ENCODE results near the gene PLXDC2.

Gene PLXDC2

DNA sequence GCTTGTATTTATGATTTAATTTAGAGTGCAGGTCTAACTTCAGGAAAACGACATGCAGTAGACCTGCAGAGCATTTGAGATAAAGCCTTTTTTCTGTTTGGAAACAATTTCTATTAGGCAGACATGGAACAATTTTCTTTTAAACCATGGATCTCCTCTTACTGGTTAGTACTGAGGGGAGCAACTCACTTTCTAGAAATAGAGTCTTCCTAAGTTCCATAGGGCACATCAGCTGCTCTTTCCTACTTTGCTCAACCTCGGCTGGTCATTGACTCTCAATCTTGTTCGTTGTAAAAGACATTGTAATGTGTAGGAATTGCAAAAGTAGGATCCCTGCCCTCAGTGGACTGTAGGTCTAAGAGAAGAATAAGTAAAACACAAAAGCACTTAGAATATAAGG, 58.0 kb downstream of the PLXDC2 start:
- H3K4me3 ChIP-seq (ENCODE audit: low read depth, low read length) = no peak overlapping the region
- TF ChIP-seq, protein P1, sequence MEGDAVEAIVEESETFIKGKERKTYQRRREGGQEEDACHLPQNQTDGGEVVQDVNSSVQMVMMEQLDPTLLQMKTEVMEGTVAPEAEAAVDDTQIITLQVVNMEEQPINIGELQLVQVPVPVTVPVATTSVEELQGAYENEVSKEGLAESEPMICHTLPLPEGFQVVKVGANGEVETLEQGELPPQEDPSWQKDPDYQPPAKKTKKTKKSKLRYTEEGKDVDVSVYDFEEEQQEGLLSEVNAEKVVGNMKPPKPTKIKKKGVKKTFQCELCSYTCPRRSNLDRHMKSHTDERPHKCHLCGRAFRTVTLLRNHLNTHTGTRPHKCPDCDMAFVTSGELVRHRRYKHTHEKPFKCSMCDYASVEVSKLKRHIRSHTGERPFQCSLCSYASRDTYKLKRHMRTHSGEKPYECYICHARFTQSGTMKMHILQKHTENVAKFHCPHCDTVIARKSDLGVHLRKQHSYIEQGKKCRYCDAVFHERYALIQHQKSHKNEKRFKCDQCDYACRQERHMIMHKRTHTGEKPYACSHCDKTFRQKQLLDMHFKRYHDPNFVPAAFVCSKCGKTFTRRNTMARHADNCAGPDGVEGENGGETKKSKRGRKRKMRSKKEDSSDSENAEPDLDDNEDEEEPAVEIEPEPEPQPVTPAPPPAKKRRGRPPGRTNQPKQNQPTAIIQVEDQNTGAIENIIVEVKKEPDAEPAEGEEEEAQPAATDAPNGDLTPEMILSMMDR (IDR thresholded peaks at IDR 0.05; ENCODE audit: borderline replicate concordance, insufficient read depth, low read depth, low read length) = no peak

GRCh38 chr10:19874791-19875190, 58.6 kb downstream of the PLXDC2 start:
- TF ChIP-seq, protein P1 (IDR thresholded peaks at IDR 0.05; ENCODE audit: borderline replicate concordance, insufficient read depth, low read depth, low read length) = no peak

DNA sequence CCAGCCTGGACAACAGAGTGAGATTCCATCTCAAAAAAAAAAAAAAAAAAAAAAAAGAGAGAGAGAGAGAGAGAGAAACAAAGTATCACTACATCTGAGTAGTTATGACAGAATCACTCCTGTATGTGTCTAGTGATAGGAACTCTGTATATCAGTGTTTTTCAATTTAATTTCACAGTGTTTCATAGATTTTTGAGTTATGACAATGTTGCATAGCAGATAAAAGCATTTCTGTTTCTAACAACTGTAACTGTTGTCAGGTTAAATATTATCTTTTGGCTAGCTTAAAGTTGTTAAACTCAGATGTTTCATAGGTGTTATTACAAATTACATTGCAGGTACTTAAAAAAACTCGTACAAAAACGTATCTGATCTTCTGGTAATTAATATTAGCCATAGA, 60.3 kb downstream of the PLXDC2 start:
- TF ChIP-seq, protein P1 (IDR thresholded peaks at IDR 0.05; ENCODE audit: borderline replicate concordance, insufficient read depth, low read depth, low read length) = no peak
- H3K4me3 ChIP-seq (ENCODE audit: low read depth, low read length) = no peak overlapping the region

More at GRCh38 chr10:19874791-19875190, 58.6 kb downstream of the PLXDC2 start:
- H3K4me3 ChIP-seq (ENCODE audit: low read depth, low read length) = no peak overlapping the region

- TF ChIP-seq, protein P1 (IDR thresholded peaks at IDR 0.05; ENCODE audit: borderline replicate concordance, insufficient read depth, low read depth, low read length) = no peak
- no peak overlapping the region for H3K4me3 ChIP-seq (ENCODE audit: low read depth, low read length)
Observed at GRCh38 chr10:19877466-19878255, 61.4 kb downstream of the PLXDC2 start.

DNA sequence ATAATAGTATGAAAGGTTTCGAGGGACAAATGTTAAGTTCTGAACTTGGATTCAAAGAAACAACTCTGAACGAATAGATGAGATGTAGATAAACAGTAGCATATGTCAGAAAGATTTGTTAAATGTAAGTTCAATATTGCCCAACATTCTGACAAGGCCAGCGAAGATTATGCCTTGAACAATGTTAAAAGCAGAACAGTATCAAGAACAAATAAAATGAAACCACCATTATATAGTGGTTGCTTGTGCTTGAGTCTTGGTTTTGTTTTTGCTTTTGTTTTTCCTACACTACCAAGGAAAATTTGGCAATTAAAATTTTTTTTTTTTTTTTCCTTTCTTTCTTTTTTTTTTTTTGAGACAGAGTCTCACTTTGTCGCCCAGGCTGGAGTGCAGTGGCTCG, 66.4 kb downstream of the PLXDC2 start:
- no peak overlapping the region for H3K4me3 ChIP-seq (ENCODE audit: low read depth, low read length)
- TF ChIP-seq, protein P1 (IDR thresholded peaks at IDR 0.05; ENCODE audit: borderline replicate concordance, insufficient read depth, low read depth, low read length) = no peak

DNA sequence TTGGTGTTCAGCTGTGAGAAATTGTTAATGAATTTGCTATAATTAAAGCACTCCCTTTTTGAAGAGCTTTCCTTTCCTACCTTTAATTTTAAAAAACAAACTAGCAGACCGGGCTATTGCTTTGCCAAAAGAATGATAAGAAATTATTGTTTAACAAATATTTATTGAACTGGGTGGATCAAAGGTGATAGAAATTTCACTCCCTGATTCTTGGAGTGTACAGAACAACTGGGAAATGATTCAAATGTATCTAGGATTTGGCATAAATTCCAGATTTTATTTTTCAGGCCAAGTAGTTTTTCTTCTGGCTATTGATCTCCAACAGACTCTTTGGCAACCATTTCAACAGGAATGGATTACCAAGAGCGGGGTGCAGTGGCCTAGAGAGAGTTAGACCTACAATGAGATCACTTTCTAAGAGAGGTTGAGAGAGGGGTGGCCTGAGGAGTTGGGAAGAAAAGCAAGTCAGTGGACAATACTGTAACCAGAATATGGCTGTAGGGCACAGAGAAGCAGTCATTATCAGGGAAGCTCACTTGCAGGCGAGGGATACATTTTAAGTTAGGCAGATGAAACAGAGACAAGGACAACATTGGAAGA, 71.9 kb downstream of the PLXDC2 start:
- TF ChIP-seq, protein P1 (IDR thresholded peaks at IDR 0.05; ENCODE audit: borderline replicate concordance, insufficient read depth, low read depth, low read length) = no peak
- no peak overlapping the region for H3K4me3 ChIP-seq (ENCODE audit: low read depth, low read length)

DNA sequence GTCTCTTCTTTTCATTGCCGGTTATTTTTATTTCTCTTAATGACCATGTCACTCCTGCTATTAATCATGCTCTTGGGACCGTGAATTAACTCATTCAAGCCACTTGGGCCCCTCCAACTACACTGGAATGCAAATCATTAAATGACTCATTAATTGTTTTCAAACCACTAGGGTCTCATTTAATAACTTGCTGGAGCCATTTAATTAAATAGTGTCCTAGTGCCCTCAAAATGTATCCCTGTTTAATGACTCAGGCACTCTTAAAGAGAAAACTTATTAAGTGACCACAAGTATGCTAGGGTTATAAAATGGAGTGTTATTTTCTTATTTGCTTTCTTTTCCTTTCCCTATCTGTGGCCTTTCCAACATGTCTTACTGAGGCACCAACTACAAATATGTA, 73.0 kb downstream of the PLXDC2 start:
- TF ChIP-seq, protein P1 (IDR thresholded peaks at IDR 0.05; ENCODE audit: borderline replicate concordance, insufficient read depth, low read depth, low read length) = no peak
- H3K4me3 ChIP-seq (ENCODE audit: low read depth, low read length) = no peak overlapping the region

All from GM12875 (cell line).